Erythroblast (primary cell): Measurements from ENCODE around the gene KLF4.

Experiments used
- GATA1 ChIP-seq: IDR thresholded peaks from 2 replicates; pipeline ENCODE4 v1.6.1; 2011; ENCODE audit warnings: low read depth, mild to moderate bottlenecking, control low read depth, low read length, moderate library complexity
- POLR2A ChIP-seq: IDR thresholded peaks from 2 replicates; pipeline ENCODE4 v1.6.1; 2011; ENCODE audit warnings: mild to moderate bottlenecking, low read length

DNA sequence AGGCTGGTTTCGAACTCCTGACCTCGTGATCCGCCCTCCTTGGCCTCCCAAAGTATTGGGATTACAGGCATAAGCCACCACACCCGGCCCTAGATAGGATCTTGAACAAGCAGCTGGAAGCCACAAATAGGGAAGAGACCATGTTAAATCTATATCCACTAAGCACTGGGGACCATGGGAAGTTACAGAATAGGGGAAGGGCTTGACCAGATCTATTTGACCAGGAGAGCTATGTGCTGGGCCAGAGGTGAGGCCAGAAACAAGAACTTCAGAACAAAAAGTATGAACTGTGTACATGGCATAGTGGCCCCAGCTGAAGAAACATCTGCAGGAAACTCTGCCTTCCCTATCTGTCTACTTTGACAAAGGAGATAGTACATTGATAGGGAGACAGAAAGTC is 10.8 kb downstream of the KLF4 start:
- no peak for TF ChIP-seq POLR2A
- no peak for TF ChIP-seq GATA1
